ENCODE results near the gene MTUS2.

Gene MTUS2

DNA sequence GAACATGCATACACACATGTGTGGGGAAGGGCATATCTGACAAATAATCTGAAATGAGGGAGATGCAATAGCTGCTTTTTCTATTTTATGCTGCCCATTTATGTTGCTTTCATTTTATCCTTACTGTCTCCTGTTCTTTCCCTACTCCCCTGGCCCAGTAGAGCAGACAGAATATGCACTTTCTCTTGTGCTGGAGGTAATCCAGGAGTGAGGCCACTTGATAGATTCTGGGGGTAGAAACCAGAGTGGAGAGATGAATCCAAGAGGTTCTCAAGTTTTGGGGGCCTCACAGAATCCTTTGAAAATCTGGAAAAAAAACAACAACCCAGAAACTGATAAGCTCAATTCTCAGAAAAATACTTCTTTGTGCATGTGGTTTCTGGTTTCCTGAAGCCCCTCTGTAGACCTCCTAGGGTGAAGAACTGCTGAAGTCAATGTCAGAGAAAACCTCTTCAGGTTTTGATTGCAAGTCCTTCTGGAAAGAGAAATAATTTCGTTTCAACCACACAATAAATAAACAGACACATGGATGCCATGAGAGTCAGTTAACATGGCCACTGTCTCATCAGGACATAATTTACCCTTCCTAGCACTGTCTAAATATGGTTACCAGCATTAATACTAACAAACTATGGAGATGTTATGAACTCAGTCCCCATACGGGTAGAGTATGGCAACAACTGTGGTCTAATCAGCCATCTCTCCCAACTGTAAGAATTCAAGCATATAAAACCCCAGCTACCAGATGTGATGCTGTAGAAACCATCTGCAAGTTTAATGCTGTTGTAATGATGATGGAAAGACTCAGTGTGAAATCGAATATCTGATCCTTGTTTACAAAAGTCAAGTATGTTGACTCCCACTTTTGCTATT, 419.8 kb downstream of the MTUS2 start:
- DNase-seq (ENCODE audit: low read depth) = no peak

DNA sequence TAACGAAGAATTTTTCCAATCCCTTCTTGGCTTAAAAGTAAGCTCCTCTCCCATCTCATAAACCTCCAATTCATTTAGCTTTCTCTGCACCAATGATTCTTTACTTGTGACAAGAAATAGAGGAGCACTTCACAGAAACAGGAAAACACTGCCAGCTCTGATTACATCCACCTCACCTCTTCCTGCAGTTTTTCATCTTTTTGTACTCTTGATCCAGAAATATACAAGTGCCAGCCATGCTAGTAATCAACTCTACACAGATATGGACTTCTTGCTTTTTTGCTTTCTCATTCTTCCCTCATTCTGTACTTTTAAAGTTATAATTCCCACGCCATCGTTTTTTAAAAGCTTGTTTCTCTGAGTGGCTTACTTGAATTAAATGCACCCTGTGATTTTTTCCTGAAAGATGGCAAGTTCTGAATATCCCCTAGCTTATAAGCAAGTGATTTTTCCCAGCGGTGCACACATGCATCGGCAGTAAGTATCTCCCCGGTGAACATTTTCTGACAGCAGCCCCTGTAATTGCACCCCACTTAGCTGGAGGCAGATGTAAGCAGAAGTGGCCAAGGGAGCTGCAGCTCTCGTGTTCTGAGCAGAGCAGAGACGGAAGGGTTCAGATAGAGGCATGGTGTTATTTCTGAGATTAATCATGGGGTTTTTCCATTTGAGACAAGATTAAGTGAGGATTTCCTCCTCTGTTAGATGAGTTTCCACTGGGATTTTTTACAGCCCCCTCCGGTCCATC, 434.7 kb downstream of the MTUS2 start:
- DNase-seq (ENCODE audit: low read depth) = no peak

DNA sequence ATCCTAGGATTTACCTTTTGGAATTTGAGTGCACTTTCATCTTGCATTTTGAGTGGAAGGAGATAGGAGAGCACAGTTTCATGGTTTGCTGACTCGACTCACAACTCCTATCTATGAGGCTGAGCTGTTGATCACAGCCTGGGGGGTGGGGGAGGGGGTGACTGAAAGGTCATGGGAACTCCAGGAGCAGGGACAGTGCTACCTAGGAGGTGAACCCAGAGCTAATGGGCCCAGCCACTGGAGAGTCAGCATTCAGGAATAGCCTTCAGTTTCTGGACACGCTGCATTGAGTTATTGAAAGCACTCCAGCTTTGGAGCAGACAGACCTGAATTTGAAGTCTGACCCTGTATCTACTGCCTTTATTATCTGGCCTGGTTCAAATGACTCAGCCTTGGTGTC, 435.4 kb downstream of the MTUS2 start:
- no peak for DNase-seq (ENCODE audit: low read depth)

DNA sequence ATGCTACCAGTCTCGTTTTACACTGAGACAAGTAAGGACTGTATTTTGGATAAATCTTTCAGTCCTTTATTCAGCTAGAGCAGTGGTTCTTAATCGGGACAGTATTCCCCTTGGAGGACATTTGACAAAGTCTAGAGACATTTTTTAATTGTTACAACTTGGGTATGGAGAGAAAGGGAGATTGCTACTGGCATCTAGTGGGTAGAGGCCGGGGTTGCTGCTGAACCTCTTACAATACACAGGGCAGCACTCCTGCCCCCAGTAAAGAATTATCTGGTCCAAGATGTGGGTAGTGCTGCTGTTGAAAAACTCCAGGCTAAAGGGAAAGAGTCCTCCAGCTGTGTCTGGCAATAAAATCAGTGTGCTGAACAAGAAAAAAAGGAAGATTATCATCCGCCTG, 440.5 kb downstream of the MTUS2 start:
- DNase-seq (ENCODE audit: low read depth) = no peak

DNA sequence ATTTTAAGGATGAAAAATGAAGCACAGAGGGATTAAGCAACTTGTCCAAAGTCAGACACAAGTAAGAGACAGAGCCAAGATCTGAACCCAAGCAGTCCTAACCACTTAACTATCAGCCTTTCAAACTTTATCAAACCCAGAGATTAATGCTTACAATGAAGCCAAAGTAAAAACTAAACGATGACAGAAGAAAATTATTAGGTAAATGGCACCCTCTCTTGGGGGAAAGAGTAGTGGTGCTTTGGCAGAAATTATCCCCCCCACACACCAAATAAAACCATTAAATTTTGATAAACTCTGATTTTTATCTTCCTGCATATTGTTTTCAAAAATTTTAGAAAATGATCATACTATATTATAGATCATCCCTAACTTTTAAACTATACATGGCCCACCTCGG, 446.1 kb downstream of the MTUS2 start:
- no peak for DNase-seq (ENCODE audit: low read depth)

DNA sequence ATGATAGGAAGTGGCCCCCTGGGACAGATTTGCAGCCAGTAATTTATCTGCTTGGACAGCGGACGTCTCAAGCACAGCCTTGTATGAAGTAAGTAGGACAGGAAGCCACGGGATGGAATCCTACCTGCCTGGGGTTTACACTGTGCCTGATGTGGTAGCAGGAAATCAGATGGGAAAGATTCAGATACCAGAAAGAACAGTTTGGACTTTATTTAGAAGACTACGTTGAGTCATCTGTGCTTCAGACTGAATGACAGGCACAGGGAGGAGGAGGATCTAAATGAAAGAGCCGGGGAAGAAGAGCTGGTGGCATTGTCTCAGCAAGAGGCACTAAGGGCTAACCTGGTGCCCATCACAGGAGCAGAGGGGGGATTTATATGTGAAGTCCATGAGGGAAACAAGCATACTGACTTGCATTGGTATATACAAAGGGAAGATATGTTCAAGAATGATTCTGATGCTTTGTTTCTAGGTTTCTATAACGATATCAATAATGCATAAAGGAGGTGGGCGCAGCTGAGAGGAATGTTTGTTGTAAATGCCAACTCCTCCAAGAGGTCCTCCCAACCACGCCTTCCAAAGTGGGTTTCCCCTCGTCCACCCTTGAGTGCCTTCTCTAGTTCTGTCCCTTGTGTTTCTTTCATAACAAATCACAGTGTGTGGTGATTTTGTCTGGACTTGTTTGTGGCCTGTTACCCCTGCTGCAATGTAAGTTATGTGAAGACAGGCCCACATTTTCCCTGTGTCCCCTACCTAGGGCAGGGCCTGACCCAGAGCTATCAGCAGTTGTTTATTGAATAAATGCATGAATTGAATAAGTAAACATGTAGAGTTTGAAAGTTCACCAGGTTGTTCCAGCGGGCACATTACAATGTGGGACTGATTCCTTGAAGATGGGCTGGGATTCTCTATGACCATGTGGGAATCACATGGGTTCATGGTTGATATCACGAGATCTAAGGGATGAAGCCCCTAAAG, 446.9 kb downstream of the MTUS2 start:
- DNase-seq (ENCODE audit: low read depth) = no peak

DNA sequence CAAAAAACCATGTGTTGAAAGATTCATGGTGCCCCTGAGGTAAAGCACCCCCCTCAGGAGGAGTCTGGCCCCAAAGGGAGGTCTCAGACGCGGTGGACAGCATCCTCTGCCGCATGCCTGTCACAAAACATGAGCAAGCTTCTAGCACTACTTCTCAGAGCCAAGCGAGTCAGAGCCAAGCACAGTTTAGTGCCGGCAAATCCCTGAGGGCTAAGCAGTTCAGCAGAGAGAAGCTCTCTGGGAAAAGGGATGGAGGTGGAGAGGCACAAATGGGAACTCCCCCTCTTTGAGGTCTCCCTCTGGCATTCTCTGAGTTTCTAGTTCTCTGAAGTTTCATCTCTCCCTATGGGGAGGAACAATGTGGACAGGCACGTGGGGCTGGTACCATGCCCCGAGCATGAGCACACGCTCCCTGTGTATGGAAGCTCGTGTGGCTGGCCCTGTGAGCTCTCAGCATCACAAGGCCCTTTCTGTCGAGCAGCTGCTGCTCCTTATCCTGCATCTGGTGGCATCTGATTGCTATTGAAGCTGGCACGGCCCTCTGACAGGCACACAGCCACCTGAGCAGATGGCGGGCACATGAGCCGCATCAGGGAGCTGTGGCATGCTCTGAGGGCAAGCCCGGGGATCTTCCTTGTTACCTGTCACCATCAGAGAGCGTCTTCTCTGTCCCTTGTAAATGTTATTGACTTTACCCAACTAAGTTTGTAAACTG, 450.3 kb downstream of the MTUS2 start:
- DNase-seq (ENCODE audit: low read depth) = no peak

DNA sequence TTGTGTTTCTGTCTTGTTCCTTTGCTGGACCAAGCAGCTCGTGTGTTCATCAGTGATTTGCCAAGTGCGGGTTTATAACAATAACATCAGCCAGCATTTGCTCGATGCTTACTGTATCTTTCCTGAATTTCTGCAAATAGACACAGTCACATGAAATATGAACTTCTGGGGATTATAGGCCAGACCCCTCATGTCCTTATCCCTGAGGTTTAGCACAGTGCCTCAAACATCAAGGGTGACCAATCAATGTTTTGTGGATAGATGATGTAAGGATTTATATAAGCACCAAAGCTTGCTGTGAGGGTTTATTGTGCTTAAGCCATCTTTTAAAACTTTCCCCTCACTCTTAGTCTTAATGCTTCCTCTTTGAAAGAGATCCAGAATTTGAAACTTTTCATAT, 451.5 kb downstream of the MTUS2 start:
- DNase-seq (ENCODE audit: low read depth) = no peak

DNA sequence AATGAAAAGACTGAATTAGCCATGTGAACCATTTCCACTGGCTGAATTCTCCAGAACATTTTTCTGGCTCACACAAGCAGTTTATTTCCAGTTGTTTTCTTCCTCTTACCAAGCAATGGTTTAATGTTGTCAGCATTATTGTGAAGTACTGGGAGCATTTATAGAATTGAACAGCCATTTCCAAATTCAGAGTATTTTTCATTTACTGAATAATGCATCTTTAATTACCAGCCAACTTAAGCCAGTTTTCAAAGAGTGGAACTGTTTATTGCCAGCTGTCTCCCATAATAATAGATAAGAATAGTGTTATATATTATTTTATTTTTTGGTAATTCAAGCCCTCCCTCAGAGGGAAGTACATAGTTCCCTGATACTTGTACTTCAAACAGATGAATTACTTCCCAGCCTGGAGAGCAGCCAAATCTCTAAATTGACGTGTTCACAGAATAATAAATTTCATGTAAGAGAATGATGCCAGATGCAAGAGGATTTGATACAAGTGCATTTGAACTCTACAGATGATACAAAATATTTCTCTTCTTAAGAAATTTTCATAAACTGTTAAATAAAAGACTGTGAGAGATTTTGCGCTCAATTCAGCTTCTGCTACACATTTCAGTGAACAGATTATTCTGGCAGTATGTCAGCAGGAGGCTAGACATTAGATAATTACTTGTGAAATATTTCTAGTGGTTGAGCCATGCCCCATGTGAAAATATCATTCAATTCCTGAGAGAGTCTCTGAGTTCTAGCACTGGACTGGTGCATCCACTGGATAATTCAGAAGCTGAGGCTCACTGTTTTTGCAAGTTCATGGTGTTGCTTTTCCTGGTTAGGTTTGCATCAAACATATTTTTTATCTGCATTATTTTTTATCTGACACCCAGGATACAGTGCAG, 459.5 kb downstream of the MTUS2 start:
- DNase-seq (ENCODE audit: low read depth) = no peak

DNA sequence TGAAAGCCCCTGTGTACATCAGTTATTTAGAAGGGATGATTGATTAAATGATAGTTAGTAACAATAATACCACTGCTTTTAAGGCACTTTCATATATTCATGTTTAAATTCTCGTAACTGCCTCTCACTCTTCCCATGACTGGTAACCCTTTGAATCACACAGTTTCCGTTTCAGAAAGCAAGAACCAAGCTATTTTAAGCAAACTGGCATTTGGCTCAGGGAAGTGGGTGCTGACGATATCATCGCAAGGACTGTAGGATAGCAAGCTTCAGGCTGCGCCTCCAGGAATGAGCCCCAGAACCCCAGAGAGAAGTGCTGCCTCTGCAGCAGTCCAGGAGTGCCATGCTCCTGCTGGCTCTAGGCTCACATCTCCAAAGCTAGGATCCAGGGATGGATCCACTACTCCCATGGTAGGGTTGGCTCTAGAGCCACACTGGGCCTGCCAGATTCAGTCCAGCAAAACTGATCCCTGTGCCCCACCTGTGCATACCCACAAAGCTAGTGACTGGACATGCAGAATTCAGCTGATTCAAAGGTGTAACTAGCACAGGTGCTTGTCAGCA, 461.9 kb downstream of the MTUS2 start:
- DNase-seq (ENCODE audit: low read depth) = no peak

DNA sequence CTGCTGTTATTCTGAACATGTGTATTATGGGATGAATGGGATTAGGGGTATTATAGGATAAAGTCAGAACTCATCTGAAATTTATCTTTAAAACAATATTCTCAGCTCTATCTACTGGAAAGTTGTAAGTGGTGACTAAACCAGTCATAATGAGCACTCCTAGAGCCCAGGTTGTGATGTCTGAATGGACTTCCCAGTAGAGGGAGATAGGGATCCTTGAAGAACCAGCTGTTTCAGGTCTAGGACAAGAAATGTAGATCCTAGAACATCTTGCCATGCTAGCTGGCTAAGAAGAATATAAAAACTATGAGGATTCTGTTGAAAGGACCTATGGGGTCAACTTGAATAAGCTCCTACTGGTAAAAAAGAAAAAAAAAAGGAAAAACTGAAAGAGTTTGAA, 464.6 kb downstream of the MTUS2 start:
- no peak for DNase-seq (ENCODE audit: low read depth)

DNA sequence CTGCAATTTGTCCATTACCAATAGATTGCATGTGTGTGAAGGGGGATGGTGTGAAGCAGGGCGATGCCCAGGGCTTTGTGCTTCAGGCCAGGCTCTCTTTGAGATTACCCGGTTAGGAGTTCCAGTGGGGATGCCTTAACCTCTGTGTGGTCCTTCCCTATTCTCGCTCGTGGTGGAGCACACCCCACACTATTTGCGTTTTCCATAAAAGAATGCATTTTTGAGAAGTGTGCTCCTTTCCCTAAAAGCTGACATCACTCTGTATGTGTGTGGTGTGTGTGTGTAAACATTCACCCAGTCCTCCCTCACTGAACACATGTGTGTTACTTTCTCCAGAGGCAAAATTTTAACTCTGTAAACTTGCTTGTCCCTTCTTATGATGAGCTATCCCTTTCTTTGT, 467.1 kb downstream of the MTUS2 start:
- DNase-seq (ENCODE audit: low read depth) = no peak

DNA sequence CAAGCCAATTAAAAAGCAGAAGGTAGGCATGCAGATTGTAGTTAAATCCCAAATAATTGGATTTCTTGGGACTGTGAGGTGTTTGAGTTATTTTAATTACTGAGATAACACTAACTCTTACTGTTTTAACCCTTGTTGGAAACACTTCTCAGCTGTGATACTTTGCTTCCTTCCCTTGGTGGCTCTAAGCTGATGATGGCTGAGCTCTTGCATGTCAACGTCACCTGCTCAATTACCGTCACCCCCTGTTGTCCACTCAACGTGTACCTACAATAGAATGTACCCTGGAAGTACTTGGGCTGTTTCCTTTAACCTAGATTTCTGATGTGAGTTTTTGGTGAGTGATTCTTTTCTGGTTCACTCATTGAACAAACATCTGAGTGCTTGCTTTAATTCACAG, 471.9 kb downstream of the MTUS2 start:
- DNase-seq (ENCODE audit: low read depth) = no peak

DNA sequence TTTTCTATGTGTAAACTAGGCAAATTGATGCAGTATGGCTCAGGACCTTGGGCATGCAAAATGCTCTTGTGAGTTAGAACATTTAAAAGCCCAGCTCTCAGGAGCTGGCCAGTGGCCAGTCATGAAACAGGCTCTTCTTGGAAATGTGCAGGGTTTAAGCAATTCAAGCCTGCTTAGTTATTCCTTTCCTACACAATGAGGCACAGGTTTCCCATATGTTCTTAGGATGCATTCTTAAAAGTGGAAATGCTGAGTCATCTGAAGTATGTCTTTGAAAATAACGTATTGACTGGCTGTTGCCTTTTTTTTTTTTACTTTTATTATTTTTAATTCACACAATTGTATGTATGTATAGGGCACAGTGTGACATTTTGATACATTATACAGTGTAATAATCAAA, 474.7 kb downstream of the MTUS2 start:
- no peak for DNase-seq (ENCODE audit: low read depth)

DNA sequence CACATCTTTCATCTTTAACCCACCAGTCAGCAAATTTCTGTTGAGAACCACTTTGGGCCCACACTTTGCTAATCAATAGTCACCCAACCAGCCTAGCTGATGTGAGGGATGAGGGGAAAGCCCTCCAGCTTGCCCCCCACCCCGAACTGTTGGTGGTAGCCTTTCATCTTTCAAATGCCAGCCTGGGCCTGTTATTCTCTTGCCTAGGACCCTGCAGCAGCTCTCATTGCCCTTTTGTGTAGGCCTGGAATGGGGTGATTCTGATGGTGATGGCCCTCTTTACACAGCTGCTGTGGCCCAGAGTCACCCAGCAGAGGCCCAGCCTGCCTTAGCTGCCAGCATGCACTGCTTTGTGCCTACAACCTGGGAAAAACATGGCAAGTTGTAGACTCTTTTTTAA, 480.9 kb downstream of the MTUS2 start:
- DNase-seq (ENCODE audit: low read depth) = no peak

DNA sequence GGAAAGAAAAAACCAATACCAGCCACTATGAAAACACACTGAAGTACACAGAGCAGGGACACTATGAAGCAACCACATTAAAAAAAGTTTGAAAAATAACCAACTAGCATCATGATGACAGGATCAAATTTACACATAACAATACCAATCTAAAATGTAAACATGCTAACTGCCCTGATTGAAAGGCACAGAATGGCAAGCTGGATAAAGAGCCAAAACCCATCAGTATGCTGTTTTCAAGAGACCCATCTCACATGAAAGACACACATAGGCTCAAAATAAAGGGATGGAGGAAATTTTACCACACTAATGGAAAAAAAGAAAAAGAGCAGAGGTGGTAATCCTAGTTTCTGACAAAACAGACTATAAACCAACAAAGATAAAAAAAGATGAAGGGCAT, 484.0 kb downstream of the MTUS2 start:
- no peak for DNase-seq (ENCODE audit: low read depth)

DNA sequence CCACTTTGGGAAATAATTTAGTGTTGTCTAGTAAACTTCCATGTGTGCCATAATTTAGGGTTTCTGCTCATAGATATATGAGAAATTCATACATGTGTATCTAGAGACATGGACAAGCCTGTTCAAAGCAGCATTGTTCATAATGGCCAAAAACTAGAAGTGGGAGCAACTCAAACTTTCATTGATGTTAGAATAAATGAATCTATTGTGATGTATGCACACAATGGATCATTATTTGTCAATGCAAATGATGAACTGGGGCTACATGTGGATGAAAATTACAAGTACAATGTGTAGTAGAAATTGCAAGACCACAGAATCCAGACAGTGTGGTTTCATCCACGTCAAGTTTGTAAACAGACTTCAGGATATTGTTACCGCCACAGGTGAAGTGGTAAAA, 490.7 kb downstream of the MTUS2 start:
- no peak for DNase-seq (ENCODE audit: low read depth)

DNA sequence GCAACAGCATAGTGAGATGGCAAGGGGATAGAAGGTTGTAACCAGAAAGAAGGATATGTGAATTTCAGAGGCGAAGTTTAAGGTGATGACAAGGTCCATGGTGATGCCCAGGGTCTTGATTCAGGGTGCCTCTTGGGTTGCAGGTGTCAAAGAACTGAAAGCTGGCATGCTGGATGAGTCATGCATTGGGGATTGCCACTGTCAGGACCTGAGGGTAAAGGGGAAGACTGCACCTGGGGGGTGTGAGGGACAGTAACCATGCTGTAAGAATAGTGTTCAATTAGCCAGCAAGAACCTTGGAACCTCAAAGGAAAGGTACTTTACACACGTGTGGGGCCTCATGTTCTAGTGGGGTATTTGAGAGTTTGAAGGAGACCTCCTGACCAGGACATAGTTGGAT, 495.7 kb downstream of the MTUS2 start:
- no peak for DNase-seq (ENCODE audit: low read depth)

DNA sequence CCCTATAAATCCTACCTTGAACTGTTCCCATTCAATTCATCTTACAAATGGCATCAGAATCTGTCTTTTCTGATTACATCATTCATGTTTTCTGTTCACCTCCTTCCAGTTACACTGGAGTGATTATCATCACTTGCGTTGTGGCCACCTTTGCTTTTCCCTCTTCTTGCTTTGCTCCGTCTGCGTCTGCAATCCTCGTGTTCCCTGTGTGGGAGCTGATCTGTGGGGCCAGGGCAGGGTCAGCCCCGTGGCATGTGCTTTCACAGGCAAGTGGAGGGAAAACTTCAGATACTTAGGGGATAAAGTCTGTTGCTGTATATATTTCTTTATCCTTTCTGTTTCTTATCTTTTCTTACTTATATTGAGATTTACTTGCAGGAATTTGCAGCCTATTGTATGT, 497.7 kb downstream of the MTUS2 start:
- DNase-seq (ENCODE audit: low read depth) = no peak

DNA sequence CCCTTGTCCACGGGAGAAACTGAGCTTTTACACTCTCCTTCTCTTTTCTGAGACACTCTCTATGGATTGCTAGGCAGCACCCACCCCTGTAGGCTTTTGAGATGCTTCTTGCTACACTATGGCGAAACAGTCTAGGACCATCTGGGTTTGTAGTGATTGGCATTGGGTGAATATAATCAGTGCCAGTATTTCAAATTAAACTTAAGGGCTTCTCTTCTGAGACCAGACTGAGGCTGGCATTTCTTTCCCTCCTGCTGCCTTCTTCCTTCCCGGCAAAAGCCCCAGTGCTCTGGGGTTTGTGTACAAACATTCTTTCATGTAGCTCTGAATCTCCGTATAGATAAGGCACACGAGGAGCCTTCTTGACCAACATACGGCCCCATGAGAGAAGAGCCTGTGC, 498.6 kb downstream of the MTUS2 start:
- no peak for DNase-seq (ENCODE audit: low read depth)

Data from activated T-helper 9 cell treated with anti-CD3 and anti-CD28 coated beads, Interleukin-2, amount 50 U/mL, for 16 hours (primary cell).